H1 (cell line): ENCODE results near the gene FHOD1. TPM values are rescaled to one million over a fixed set of nuclear protein-coding genes. Genes with fewer than 3 reads are reported as not detected.

ENCODE experiments used
- CTCF ChIA-PET: fragments of 300-600 bp; sonication (Branson Sonifier 250); formaldehyde crosslinking; loops from one replicate; lab custom pipeline; 2021; ENCODE audit not compliant: partially characterized antibody; lab: Charles Lee
- POLR2A ChIA-PET: fragments of 300-600 bp; sonication (Branson Sonifier 250); formaldehyde crosslinking; loops from one replicate; lab custom pipeline; 2021; ENCODE audit warnings: inconsistent platforms; ENCODE audit not compliant: partially characterized antibody; lab: Charles Lee
- DNase-seq, 2 experiments: peaks; one replicate each; pipeline versions ENCODE4 v3.0.0 to v3.0.0-alpha.2; 2010 to 2022; ENCODE audit warnings: low spot score in 2 of 2, low read depth in 1 of 2, mixed read lengths in 1 of 2
- FAIRE-seq: peaks from 2 replicates; lab custom pipeline; 2011; peaks lifted over from hg19 to GRCh38; lab: Jason Lieb, UNC
- H2AFZ ChIP-seq: 2 replicates; pipeline ENCODE4 v1.8.1; 2012; ENCODE audit warnings: low read length, inconsistent platforms
- H2AK5ac ChIP-seq: 2 replicates; pipeline ENCODE4 v1.6.1; 2013; ENCODE audit warnings: low read depth, low read length
- H2BK120ac ChIP-seq: replicated peaks from 2 replicates; pipeline ENCODE3; 2013; ENCODE audit warnings: low read depth, low read length, inconsistent platforms
- H2BK12ac ChIP-seq: 2 replicates; pipeline ENCODE4 v1.6.1; 2013; ENCODE audit warnings: low read depth, low read length
- H2BK15ac ChIP-seq: 2 replicates; pipeline ENCODE4 v1.6.1; 2013; ENCODE audit warnings: low read length
- H2BK20ac ChIP-seq: 2 replicates; pipeline ENCODE4 v1.6.1; 2013; ENCODE audit warnings: low read length
- H2BK5ac ChIP-seq: 2 replicates; pipeline ENCODE4 v1.6.1; 2013; ENCODE audit warnings: low read depth, low read length
- H3K14ac ChIP-seq: 2 replicates; pipeline ENCODE4 v1.6.1; 2013; ENCODE audit warnings: inconsistent platforms; ENCODE audit not compliant: insufficient read length
- H3K18ac ChIP-seq: 2 replicates; pipeline ENCODE4 v1.6.1; 2013; ENCODE audit warnings: low read length; ENCODE audit errors: extremely low read depth
- H3K23ac ChIP-seq: 2 replicates; pipeline ENCODE4 v1.6.1; 2013; ENCODE audit warnings: inconsistent platforms; ENCODE audit not compliant: insufficient read length
- H3K23me2 ChIP-seq: 2 replicates; pipeline ENCODE4 v1.6.1; 2013; ENCODE audit warnings: low read depth, low read length
- H3K27ac ChIP-seq: 2 replicates; pipeline ENCODE4 v1.6.1; 2011; ENCODE audit warnings: low read depth, low read length, inconsistent platforms
- H3K27me3 ChIP-seq, 4 experiments: replicated peaks in 1 of 4; 1 replicate in 1 of 4; 2 replicates in 3 of 4; pipeline versions ENCODE4 v1.6.1 to v1.8.1; 2011 to 2013; ENCODE audit warnings: low read length in 3 of 4, mild to moderate bottlenecking in 3 of 4, inconsistent platforms in 2 of 4, mixed read lengths in 2 of 4, moderate library complexity in 1 of 4; ENCODE audit not compliant: control insufficient read depth in 3 of 4, insufficient read depth in 3 of 4; ENCODE audit errors: extremely low read depth in 1 of 4
- H3K36me3 ChIP-seq, 4 experiments: 2 replicates each; pipeline versions ENCODE4 v1.6.1 to v1.8.1; 2011 to 2013; ENCODE audit warnings: mild to moderate bottlenecking in 4 of 4, low read length in 3 of 4, moderate library complexity in 2 of 4, control low read depth in 1 of 4, inconsistent platforms in 1 of 4; ENCODE audit not compliant: insufficient read depth in 4 of 4, control insufficient read depth in 2 of 4
- H3K4ac ChIP-seq: replicated peaks from 2 replicates; pipeline ENCODE3; 2013; ENCODE audit warnings: low read length, low read depth, mixed read lengths, inconsistent platforms; ENCODE audit not compliant: insufficient read length
- H3K4me1 ChIP-seq, 4 experiments: replicated peaks in 1 of 4; 1 replicate in 1 of 4; 2 replicates in 3 of 4; pipeline versions ENCODE4 v1.6.1 to v1.8.1; 2011 to 2013; ENCODE audit warnings: low read length in 3 of 4, inconsistent platforms in 2 of 4, mixed read lengths in 1 of 4; ENCODE audit not compliant: insufficient read depth in 4 of 4, control insufficient read depth in 3 of 4
- H3K4me2 ChIP-seq, 2 experiments: 2 replicates each; pipeline versions ENCODE4 v1.6.1 to v1.8.1; 2011 to 2013; ENCODE audit warnings: low read depth in 2 of 2, low read length in 2 of 2, control low read depth in 1 of 2, inconsistent platforms in 1 of 2, mild to moderate bottlenecking in 1 of 2; ENCODE audit not compliant: insufficient read depth in 1 of 2
- H3K4me3 ChIP-seq, 4 experiments: fragments of 200-600, 300-600 bp in 1 of 4; sonication (generic), shearing (Covaris generic), sonication (Bioruptor Twin) in 1 of 4; 2 replicates each; pipeline versions ENCODE4 v1.5.1 to v1.8.1; 2011 to 2016; ENCODE audit warnings: low read length in 4 of 4, low read depth in 3 of 4, control low read depth in 2 of 4, inconsistent platforms in 2 of 4, mild to moderate bottlenecking in 2 of 4, mixed read lengths in 1 of 4, moderate library complexity in 1 of 4; ENCODE audit not compliant: insufficient read depth in 2 of 4; ENCODE audit errors: extremely low read depth in 1 of 4
- H3K56ac ChIP-seq: replicated peaks from 2 replicates; pipeline ENCODE3; 2013; ENCODE audit warnings: low read depth, mild to moderate bottlenecking, mixed read lengths, low read length, inconsistent platforms; ENCODE audit not compliant: insufficient read length
- H3K79me1 ChIP-seq: 2 replicates; pipeline ENCODE4 v1.6.1; 2013; ENCODE audit warnings: low read depth, low read length, control low read depth
- H3K79me2 ChIP-seq, 2 experiments: 2 replicates each; pipeline versions ENCODE4 v1.6.1 to v1.8.1; 2012 to 2013; ENCODE audit warnings: low read length in 2 of 2, mild to moderate bottlenecking in 2 of 2, inconsistent platforms in 1 of 2; ENCODE audit not compliant: insufficient read depth in 2 of 2, control insufficient read depth in 1 of 2
- H3K9ac ChIP-seq, 4 experiments: replicated peaks in 1 of 4; 1 replicate in 1 of 4; 2 replicates in 3 of 4; pipeline versions ENCODE4 v1.6.1 to v1.8.1; 2011 to 2013; ENCODE audit warnings: low read depth in 3 of 4, low read length in 3 of 4, control low read depth in 2 of 4, mild to moderate bottlenecking in 2 of 4, moderate library complexity in 2 of 4, inconsistent platforms in 1 of 4; ENCODE audit errors: extremely low read depth in 1 of 4
- H3K9me3 ChIP-seq, 2 experiments: 2 replicates each; pipeline versions ENCODE4 v1.6.1 to v1.8.1; 2012 to 2013; ENCODE audit warnings: mild to moderate bottlenecking in 2 of 2, moderate library complexity in 2 of 2, control low read depth in 1 of 2, inconsistent platforms in 1 of 2, low read depth in 1 of 2, low read length in 1 of 2, mixed read lengths in 1 of 2; ENCODE audit not compliant: insufficient read depth in 2 of 2
- H4K20me1 ChIP-seq, 2 experiments: replicated peaks in 1 of 2; 2 replicates each; pipeline versions ENCODE3 to v1.8.1; 2011 to 2013; ENCODE audit warnings: inconsistent platforms in 2 of 2, low read length in 2 of 2, mild to moderate bottlenecking in 1 of 2; ENCODE audit not compliant: insufficient read depth in 2 of 2, control insufficient read depth in 1 of 2
- H4K5ac ChIP-seq: 2 replicates; pipeline ENCODE4 v1.6.1; 2013; ENCODE audit warnings: low read length, low read depth, mixed read lengths, inconsistent platforms; ENCODE audit not compliant: insufficient read length
- H4K8ac ChIP-seq: 2 replicates; pipeline ENCODE4 v1.8.0; 2013; ENCODE audit warnings: mild to moderate bottlenecking, moderate library complexity, low read length, inconsistent platforms; ENCODE audit not compliant: insufficient read depth; ENCODE audit errors: extremely low read depth
- H4K91ac ChIP-seq: replicated peaks from 2 replicates; pipeline ENCODE3; 2013; ENCODE audit warnings: low read length, mixed read lengths, inconsistent platforms; ENCODE audit not compliant: insufficient read length
- EP300 ChIP-seq, 2 experiments: IDR thresholded peaks; 1 replicate in 1 of 2; 2 replicates in 1 of 2; pipeline ENCODE4 v1.6.1; 2011 to 2012; ENCODE audit warnings: low read depth in 2 of 2, low read length in 2 of 2, mild to moderate bottlenecking in 2 of 2, borderline replicate concordance in 1 of 2, inconsistent platforms in 1 of 2, moderate library complexity in 1 of 2
- FOSL1 ChIP-seq: IDR thresholded peaks from 2 replicates; pipeline ENCODE4 v1.6.1; 2011; ENCODE audit warnings: mild to moderate bottlenecking, low read depth, low read length, moderate library complexity; ENCODE audit not compliant: insufficient read depth
- KDM4A ChIP-seq: IDR thresholded peaks from one replicate; pipeline ENCODE4 v1.7.1; 2012; ENCODE audit warnings: low read depth, mild to moderate bottlenecking, moderate library complexity, low read length, inconsistent platforms; ENCODE audit not compliant: severe bottlenecking
- PHF8 ChIP-seq: fragments of 200-600 bp; sonication (generic); conservative IDR thresholded peaks from 2 replicates; pipeline ENCODE4 v1.7.1; 2012; ENCODE audit warnings: low read depth, mild to moderate bottlenecking, inconsistent platforms, low read length, moderate library complexity
- POLR2AphosphoS5 ChIP-seq: IDR thresholded peaks from 2 replicates; pipeline ENCODE4 v1.6.1; 2011; ENCODE audit warnings: low read depth, low read length
- RNF2 ChIP-seq: fragments of 200-900, 300-1000 bp; sonication (generic); IDR thresholded peaks from 2 replicates; pipeline ENCODE4 v1.7.1; 2016; ENCODE audit warnings: borderline replicate concordance, low read depth, mild to moderate bottlenecking, antibody characterized with exemption, low read length; ENCODE audit not compliant: poor library complexity, severe bottlenecking; ENCODE audit errors: missing control alignments
- SAP30 ChIP-seq: fragments of 300-600 bp; sonication (generic); IDR thresholded peaks from 2 replicates; pipeline ENCODE4 v1.7.1; 2012; ENCODE audit warnings: low read length, moderate library complexity, mild to moderate bottlenecking, inconsistent platforms; ENCODE audit not compliant: insufficient read depth, insufficient replicate concordance
- USF2 ChIP-seq: IDR thresholded peaks from 2 replicates; pipeline ENCODE4 v1.6.1; 2011; ENCODE audit warnings: low read length, improper control_type of control experiment
- WGBS, 2 experiments: shearing (Covaris generic) in 1 of 2; methylation state at CpG; one replicate each; pipeline versions ENCODE4 v1.1.6 to v1.1.7; 2013 to 2015; ENCODE audit warnings: low lambda C conversion rate in 2 of 2, mixed read lengths in 2 of 2, inconsistent platforms in 1 of 2, low coverage in 1 of 2, missing lambda C conversion rate in 1 of 2; ENCODE audit not compliant: insufficient replicate concordance in 2 of 2, insufficient coverage in 1 of 2, insufficient read length in 1 of 2; ENCODE audit errors: extremely low coverage in 1 of 2, missing lambda C conversion rate in 1 of 2; 5-methylcytosine and 5-hydroxymethylcytosine counted together
- polyA plus RNA-seq, 7 experiments: library from polyadenylated mRNA; depleted of rRNA in 3 of 7; stranded (reverse) in 5 of 7; unstranded in 2 of 7; fragments of >200 nt in 5 of 7; fragments of 200-250 nt in 2 of 7; gene quantifications; 1 replicate in 5 of 7; 2 replicates in 1 of 7; 4 replicates in 1 of 7; pipeline versions ENCODE4 v1.2.1 to v1.2.3, GENCODE V29; 2011 to 2013; ENCODE audit warnings: missing spikeins in 2 of 7, mixed read lengths in 2 of 7
- total RNA-seq: library from RNA; stranded (reverse); fragmentation: NEBNext Ultra II Directional; extraction: Animal tissue kit (Norgen Biotek cat#: 25700); gene quantifications from 2 replicates; pipeline ENCODE4 v1.2.1, GENCODE V29; 2021
- TF ChIP-seq, protein P1 (sequence below): IDR thresholded peaks from 2 replicates; pipeline ENCODE4 v1.6.1; 2012; ENCODE audit warnings: inconsistent platforms

The FHOD1 gene
- total and polyA plus RNA-seq, 2 of the 8 experiments (the other 6 are each of a cell fraction or from before 2014, with no cell fraction given): 31.3 to 60.7 TPM

DNA sequence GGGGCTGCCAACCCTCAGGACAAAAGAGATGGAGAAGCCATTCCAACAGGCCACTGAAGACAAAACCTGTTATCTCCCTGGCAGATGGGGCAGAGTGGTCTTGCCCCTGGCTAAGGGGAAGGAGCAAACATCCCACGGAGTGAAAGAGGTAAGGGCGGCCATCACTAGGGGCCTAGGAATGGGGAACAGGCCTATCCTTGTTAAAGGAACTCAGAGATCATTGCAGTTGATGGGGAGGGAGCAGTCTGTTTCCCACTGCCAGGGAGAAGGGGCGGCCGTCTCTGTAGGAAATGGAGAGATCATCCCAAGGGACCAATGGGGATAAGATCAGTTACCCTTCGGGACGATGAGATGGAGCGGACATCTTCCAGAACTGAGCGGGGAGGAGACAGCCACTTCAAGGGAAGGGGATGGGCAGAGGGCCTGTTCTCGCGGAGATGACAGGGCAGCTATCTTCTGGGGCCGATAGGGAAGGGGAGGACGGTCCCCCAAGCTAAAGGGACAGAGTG lies 20.9 kb downstream of the FHOD1 start:
- FAIRE-seq (no peak), DNase-seq (no peak)
- Histone ChIP-seq H3K4me3 (peak overlapping the region; percentile 83 to 96 (median 94)), H3K9me3 (no peaks in the 10 kb centered on the region), H3K4ac (no peak overlapping the region), H3K4me2 (peak overlapping the region; percentile 74 to 92), H4K5ac (no peak overlapping the region), H3K79me2 (peaks cover 0 to 13% of the 10 kb centered on the region in 2 experiments; a peak in 2 of 4 replicates), H3K14ac (no peak overlapping the region), H2AFZ (peak overlapping the region; percentile 74; the same call in 1 of the 2 replicates), H2BK120ac (no peak overlapping the region), H2BK15ac (0 out of 2 replicates have a peak overlapping the region, but pooled peaks have one; percentile 14), H3K23me2 (peaks cover 5% of the 10 kb centered on the region), H3K4me1 (peaks cover 0 to 6% (median 3%) of the 10 kb centered on the region in 4 experiments; a peak in 3 of 7 replicates), H3K56ac (no peak overlapping the region), H4K8ac (no peak overlapping the region), H2BK5ac (no peak overlapping the region), H3K18ac (no peak overlapping the region), H4K91ac (no peak overlapping the region), H3K23ac (no peak overlapping the region), H3K27ac (no peak overlapping the region), H2BK12ac (no peak overlapping the region), H4K20me1 (peaks cover 3 to 10% of the 10 kb centered on the region in 2 experiments), H2AK5ac (no peak overlapping the region), H3K27me3 (no peaks in the 10 kb centered on the region; a peak in 4 of 7 replicates), H2BK20ac (no peak overlapping the region), H3K79me1 (no peaks in the 10 kb centered on the region; the same call in 1 of the 2 replicates), H3K36me3 (peaks cover 15 to 31% (median 29%) of the 10 kb centered on the region in 4 experiments; a peak in 7 of 8 replicates), H3K9ac (no peak overlapping the region; a peak in 1 of 7 replicates)
- CTCF ChIA-PET: interaction anchor here (0.7 to 3.9 kb wide), 17 partner anchors 8 to 248 kb away, joined by 3 to 25 read pairs (median 5); partner anchors contain the start of genes ELMO3 and NOL3
- WGBS, 2 experiments: 18% methylated on average over 12 of the region's 12 CpGs; no CpG with 5 or more reads in 1 of the 2 experiments
- POLR2A ChIA-PET: interaction anchor here (0.5 to 2.7 kb wide), 11 partner anchors 9 to 176 kb away, joined by 3 to 22 read pairs (median 8); partner anchors contain the start of genes EXOC3L1 and FHOD1
- no peak for TF ChIP-seq USF2
- TF ChIP-seq KDM4A: peak; percentile 2
- no peak for TF ChIP-seq RNF2
- TF ChIP-seq PHF8: 0 out of 2 replicates have a peak, but pooled peaks have one; percentile 10
- TF ChIP-seq, protein P1, sequence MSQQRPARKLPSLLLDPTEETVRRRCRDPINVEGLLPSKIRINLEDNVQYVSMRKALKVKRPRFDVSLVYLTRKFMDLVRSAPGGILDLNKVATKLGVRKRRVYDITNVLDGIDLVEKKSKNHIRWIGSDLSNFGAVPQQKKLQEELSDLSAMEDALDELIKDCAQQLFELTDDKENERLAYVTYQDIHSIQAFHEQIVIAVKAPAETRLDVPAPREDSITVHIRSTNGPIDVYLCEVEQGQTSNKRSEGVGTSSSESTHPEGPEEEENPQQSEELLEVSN: no peak
- TF ChIP-seq FOSL1: no peak
- no peak for TF ChIP-seq EP300 (IDR thresholded peaks at IDR 0.05; ENCODE audit: borderline replicate concordance in 1 of 2, low read depth in 2 of 2, low read length in 2 of 2)
- TF ChIP-seq POLR2AphosphoS5: no peak
- TF ChIP-seq SAP30: no peak
